GM12872 (cell line): ENCODE measurements around the gene BRSK1.

Experiments
- TF ChIP-seq, protein P1 (sequence below): IDR thresholded peaks from 3 replicates; pipeline ENCODE4 v1.5.1; 2011; ENCODE audit warnings: low read depth, mild to moderate bottlenecking, low read length, moderate library complexity; ENCODE audit not compliant: insufficient read depth

Gene BRSK1

GRCh38 chr19:55256562-55257460 lies 27.0 kb upstream of the BRSK1 start:
- TF ChIP-seq, protein P1, sequence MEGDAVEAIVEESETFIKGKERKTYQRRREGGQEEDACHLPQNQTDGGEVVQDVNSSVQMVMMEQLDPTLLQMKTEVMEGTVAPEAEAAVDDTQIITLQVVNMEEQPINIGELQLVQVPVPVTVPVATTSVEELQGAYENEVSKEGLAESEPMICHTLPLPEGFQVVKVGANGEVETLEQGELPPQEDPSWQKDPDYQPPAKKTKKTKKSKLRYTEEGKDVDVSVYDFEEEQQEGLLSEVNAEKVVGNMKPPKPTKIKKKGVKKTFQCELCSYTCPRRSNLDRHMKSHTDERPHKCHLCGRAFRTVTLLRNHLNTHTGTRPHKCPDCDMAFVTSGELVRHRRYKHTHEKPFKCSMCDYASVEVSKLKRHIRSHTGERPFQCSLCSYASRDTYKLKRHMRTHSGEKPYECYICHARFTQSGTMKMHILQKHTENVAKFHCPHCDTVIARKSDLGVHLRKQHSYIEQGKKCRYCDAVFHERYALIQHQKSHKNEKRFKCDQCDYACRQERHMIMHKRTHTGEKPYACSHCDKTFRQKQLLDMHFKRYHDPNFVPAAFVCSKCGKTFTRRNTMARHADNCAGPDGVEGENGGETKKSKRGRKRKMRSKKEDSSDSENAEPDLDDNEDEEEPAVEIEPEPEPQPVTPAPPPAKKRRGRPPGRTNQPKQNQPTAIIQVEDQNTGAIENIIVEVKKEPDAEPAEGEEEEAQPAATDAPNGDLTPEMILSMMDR, result no peak

DNA sequence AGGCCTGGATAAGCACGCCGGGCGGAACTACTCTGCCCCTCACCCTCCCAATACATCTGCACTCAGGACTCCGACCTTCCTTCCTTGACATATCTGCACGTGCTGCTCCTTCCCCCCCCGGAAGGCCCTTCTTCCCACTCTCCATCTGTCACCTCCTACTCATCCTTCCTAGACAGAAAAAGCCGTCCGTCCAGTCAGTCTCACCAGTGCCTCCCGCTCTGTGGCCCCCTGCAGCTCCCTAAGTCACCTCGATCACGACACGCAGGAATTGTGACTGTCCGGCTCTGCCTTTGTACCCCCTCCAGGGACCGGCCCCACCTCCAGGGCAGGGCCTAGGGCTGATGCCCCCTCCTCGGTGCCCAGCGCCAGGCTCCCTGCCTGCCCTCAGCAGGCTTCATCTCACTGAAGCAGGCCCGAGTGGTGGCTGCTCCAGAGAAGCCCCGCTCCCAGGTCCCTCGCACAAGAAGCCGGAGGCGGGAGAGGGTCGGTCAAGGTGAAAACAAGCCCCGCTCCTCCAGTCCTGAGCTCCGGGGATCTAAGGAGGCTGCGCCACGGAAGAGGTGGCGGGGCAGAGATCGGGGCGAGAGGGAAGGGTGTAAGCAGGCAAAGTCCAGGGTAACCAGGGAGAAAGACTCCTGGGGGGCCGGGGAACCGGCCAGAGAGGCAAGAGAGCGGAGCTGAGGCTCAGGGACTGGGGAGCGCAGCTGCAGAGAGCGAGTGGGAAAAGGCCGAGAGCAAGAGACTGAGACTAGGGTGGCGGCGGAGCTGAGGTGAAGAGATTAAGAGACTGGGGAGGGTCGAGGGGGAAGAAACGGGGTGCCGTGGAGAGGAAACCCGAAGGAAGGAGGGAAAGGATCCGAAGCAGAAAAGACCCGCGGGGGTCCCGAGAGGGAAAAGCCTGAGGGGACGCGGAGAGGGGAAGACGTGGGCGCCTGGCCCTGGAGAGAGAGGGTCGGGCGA lies 26.1 kb upstream of the BRSK1 start:
- TF ChIP-seq, protein P1, result no peak

GRCh38 chr19:55258476-55258827 lies 25.3 kb upstream of the BRSK1 start:
- TF ChIP-seq, protein P1, result no peak

DNA sequence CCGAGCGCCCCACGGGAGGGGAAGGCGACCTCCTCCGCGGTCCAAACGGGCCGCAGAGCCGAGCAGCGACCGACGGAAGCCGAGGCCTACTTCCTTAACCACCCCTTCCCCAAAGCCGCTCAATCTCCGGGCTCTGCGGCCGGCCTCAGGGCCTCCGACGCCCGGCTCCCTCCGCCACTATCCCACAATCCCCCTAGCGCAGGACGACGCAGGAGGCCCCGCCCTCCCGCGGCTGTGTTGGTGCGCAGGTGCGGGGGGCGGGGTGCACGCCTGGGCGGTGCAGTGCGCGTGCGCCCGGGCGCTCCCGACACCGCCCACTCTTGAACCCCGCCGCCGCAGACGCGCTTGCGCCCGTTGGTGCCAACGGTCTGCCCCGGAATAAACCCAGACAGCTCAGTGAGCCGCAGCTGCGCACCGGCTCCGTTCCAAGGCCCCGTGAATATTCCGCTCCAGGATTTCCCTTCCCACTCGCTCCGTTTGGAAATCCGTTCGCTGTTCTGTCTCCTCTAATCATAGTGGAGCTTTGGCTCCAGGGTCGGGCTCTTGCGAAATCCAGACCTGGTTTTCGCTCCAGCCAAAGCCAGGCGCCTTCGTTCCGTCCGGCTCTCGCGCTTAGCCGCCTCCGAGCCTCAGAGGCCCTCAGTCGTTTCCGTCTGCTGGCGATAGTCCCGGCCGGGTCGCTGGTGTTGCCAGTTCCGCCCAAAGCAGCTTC lies 24.8 kb upstream of the BRSK1 start, which contains the start of gene PPP6R1:
Gene PPP6R1 (minus strand): TSS at position 190 of the 712 bp plus-strand sequence. CDS start 11,914 bp downstream, outside the sequence.
- TF ChIP-seq, protein P1, result no peak

GRCh38 chr19:55259540-55260210 lies 24.1 kb upstream of the BRSK1 start:
- TF ChIP-seq, protein P1, result no peak

DNA sequence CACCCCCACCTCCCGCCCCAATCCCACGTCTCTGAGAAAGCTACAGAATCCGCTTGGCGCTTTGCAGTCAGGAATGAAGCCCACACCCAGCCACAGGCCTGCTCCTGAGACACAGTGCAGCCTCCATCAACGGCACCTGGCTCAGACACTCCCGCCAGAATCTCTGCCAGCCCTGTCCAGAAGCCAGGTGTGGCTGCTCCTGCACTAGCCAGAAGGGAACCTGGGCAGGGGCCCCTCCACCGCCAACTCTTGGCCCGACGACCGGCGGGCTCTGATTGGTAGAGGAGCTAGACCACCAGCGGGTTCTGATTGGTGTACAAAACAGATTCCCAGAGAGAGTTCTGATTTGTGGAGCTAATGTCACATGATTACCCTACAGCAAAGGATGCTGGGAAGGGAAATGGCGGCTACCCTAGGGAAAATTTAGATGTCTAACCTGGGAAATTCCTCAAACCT lies 22.1 kb upstream of the BRSK1 start:
- TF ChIP-seq, protein P1, result no peak
